ENCODE data around the gene FAM107B.

Gene FAM107B

DNA sequence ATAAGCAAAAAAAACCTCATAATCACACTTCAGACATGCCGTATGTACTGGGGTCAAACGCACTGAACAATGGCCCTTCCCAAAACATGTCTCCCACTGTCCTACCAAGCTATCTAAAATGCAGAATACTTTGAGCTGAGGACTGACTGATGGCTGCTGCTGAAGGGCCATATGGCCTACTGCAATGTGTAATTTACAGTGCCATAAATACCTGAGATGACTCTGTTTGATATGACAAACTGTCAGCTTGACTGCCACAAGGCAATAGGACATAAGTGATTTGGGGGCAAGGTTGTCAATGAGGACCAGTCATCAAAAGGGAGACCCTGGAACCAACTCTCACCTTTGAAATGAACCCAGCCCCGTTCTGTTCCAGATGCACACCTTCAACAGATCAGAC lies 256.5 kb downstream of the FAM107B start:
- no peak for DNase-seq

GRCh38 chr10:14513123-14513522 lies 261.6 kb downstream of the FAM107B start:
- DNase-seq = no peak

DNA sequence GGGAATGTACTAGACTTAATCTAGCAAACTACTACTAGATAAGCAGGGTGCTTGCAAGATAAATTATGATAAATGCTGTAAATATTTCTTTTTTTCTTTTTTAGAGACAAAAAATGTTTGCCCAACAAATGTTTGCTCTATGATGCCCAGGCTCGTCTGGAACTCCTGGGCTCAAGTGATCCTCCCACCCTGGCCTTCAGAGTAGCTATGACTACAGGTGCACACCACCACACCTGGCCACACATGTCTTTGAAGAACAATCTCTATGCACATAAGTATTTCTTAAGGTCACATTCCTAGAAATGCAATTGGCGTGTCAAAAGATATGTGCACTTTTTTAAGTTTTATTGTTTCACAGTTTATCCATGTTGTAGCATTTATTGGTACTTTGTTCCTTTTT lies 264.4 kb downstream of the FAM107B start:
- DNase-seq = no peak

DNA sequence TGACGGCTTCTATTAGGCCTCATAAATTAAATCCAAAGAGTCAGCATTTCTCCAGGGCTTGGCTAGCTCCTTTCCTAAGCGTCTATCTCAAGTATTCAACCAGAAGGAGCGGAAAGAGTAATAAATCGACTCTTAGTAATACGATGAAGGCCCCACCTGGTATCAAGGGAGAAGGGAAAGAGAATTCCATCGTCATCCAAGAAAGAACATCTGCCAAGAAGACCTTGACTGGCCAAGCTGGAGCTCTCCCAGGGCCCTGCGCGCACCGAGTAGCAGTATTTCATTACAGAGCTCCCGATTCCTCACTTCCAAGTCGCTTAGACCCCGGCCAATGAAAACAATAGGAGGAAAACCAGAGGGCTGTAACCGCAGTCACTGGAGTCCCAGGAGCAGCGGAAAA lies 266.0 kb downstream of the FAM107B start:
- no peak for DNase-seq

- DNase-seq = no peak
These were observed 266.9 kb downstream of the FAM107B start for GRCh38 chr10:14507781-14508180.

- DNase-seq = no peak
These were observed 267.5 kb downstream of the FAM107B start for GRCh38 chr10:14507176-14507575.

- no peak for DNase-seq
These were observed 272.3 kb downstream of the FAM107B start for GRCh38 chr10:14502431-14502830.

- DNase-seq = no peak
These were observed 274.4 kb downstream of the FAM107B start for GRCh38 chr10:14500172-14500765.

- DNase-seq = no peak
These were observed 275.1 kb downstream of the FAM107B start for GRCh38 chr10:14499601-14499904.

DNA sequence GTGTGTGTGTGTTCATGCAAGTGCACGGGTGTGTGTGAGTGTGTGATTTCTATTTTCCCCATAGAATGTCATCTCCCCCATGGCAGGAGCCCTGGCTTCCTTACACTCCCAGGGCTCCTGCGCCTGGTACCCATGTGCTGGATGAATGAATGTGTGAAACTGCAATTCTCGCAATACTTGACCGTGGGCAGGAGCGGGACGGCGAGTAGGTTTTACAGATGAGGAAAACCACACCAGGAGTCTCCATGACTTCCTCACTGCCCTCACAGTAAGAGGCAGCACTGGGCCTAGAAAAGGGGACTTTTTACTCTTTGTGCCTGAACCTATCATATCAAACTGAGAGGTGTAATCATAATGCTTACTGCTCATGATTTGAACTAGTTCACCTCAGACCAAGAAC lies 276.4 kb downstream of the FAM107B start:
- DNase-seq = no peak

GRCh38 chr10:14491811-14492210 lies 282.9 kb downstream of the FAM107B start:
- DNase-seq = no peak

DNA sequence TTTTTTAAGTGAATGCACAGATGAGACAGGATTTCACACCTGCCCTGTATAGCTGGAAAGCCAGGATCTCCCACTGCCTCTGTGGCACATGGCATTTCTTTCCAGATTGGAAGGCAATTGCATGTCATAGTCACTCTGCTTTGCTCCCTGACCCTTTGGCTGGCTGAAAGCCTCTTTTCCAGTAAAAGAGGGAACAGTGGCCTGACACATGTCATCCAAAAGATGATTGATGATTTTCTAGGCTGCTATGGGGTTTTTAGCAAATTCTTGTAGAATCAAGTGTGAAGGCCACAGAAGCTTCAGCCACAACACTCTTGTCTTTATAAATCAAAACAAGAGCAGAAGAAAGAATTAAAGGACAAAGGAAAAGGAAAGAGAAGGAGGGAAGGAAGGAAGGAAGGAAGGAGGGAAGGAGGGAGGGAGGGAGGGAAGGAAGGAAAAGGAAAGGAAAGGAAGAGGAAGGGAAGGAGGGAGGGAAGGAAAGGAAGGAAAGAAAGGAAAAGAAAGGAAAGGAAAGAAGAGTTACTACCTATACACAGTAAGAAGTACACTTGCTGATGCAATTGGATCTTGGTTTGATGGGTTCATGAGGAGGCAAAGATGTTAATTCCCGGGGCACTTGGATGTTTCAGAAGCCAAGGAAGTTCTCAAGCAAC lies 285.0 kb downstream of the FAM107B start:
- no peak for DNase-seq

GRCh38 chr10:14487488-14487883 lies 287.2 kb downstream of the FAM107B start:
- DNase-seq = peak in 5 of 58 donors; percentile 2 to 47 (median 28)

- peak in 3 of 58 donors; percentile 2 to 9 (median 8) for DNase-seq
These were observed 287.8 kb downstream of the FAM107B start for GRCh38 chr10:14486777-14487487.

- DNase-seq = no peak
These were observed 288.7 kb downstream of the FAM107B start for GRCh38 chr10:14485986-14486385.

- DNase-seq = no peak
These were observed 291.3 kb downstream of the FAM107B start for GRCh38 chr10:14483417-14483816.

GRCh38 chr10:14481752-14482151 lies 292.9 kb downstream of the FAM107B start:
- DNase-seq = peak in 36 of 58 donors; percentile 3 to 88 (median 40)

DNA sequence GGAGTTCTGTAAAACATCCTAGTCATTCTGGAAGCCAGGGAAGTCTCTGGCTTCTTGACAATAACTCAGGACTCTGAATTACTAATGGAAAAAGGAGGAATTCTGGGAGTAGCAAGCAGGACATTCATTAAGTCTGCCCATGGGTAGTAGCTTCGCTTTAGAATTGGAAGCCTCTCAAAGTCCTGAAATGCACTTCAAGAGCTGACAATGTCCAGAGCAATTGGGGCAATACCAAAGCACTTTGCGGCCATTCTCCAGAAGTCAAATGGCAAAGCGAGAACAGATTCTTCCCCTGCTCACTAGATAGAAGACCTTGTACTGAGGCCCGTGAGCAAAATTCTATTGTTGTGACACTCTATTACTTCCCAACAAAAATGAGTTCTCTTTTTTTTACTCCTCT lies 293.7 kb downstream of the FAM107B start:
- DNase-seq = no peak

GRCh38 chr10:14478604-14479003 lies 296.1 kb downstream of the FAM107B start:
- peak in 53 of 58 donors; percentile 20 to 89 (median 65) for DNase-seq

DNA sequence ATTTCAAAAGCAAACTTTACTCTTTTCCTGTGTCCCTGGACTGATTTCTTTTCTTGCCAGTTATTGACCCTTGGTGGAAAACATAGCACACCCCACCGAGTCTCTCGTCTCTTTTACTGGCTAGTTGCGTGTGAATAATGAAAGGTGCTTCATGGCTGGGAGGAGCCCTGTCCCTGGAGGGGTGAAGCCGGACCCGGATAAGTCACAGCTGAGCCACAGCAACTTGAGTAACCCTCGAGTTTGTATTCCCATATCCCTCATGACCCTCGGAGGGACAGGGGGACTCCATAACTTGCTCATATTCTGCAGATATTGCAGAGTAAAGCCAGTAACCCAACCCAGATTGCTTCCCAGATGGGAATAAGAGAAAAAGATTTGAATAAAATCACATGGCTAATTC lies 296.5 kb downstream of the FAM107B start:
- DNase-seq = no peak

DNA sequence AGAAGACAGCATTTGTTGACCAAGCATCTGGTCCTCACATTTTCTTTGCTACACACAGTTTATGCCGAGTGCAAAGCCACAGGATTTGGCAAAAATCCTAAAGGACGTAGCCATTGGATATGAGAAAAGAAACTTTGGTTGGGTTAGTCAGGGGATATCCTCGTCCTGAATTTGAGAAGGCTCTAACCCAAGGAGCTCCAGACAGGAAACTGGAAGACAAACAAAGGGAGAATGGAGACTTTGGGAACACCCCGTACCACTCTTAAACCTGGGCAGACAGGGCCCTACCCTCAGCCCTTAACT lies 297.3 kb downstream of the FAM107B start:
- DNase-seq = no peak

DNA sequence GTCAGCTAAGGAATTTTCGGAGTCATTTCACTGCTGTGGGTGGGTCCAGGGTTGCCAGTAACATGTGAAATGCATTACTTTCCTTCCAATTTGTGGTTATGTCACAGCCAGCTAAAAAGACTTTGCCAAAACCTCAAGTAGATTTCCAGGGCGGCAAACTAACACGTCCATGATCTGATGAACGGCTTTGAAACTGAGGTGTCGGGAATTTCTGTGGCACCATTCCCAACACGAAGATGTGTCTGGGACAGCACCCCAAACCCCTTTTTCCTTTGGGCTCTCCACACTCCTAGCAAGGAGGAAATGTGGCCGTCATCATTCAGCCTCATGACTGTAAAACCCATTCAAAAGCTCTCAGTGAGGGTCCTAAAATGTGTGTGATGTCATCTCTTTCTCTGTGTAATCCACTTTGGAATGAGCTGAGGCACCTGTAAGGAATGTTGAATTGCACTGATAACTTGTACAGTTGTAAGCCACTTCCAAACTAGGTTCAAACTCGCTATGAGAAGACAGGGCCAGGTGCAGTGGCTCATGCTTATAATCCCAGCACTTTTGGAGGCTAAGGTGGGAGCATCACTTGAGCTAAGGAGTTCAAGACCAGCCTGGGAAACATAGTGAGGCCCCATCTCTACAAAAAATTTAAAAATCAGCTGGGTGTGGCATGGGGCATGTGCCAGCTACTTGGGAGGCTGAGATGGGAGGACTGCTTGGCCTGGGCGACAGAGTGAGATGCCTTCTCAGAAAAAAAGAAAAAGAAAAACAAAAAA lies 297.9 kb downstream of the FAM107B start:
- DNase-seq = no peak
